H1 (cell line): ENCODE results near the gene RBM5. TPM values are rescaled to one million over a fixed set of nuclear protein-coding genes. Genes with fewer than 3 reads are reported as not detected.

Source experiments
- CTCF ChIA-PET: fragments of 300-600 bp; sonication (Branson Sonifier 250); formaldehyde crosslinking; loops from one replicate; lab custom pipeline; 2021; ENCODE audit not compliant: partially characterized antibody; lab: Charles Lee
- POLR2A ChIA-PET: fragments of 300-600 bp; sonication (Branson Sonifier 250); formaldehyde crosslinking; loops from one replicate; lab custom pipeline; 2021; ENCODE audit warnings: inconsistent platforms; ENCODE audit not compliant: partially characterized antibody; lab: Charles Lee
- DNase-seq, 2 experiments: peaks; one replicate each; pipeline versions ENCODE4 v3.0.0 to v3.0.0-alpha.2; 2010 to 2022; ENCODE audit warnings: low spot score in 2 of 2, low read depth in 1 of 2, mixed read lengths in 1 of 2
- FAIRE-seq: peaks from 2 replicates; lab custom pipeline; 2011; peaks lifted over from hg19 to GRCh38; lab: Jason Lieb, UNC
- H2AFZ ChIP-seq: 2 replicates; pipeline ENCODE4 v1.8.1; 2012; ENCODE audit warnings: low read length, inconsistent platforms
- H2AK5ac ChIP-seq: 2 replicates; pipeline ENCODE4 v1.6.1; 2013; ENCODE audit warnings: low read depth, low read length
- H2BK120ac ChIP-seq: replicated peaks from 2 replicates; pipeline ENCODE3; 2013; ENCODE audit warnings: low read depth, low read length, inconsistent platforms
- H2BK12ac ChIP-seq: 2 replicates; pipeline ENCODE4 v1.6.1; 2013; ENCODE audit warnings: low read depth, low read length
- H2BK15ac ChIP-seq: 2 replicates; pipeline ENCODE4 v1.6.1; 2013; ENCODE audit warnings: low read length
- H2BK20ac ChIP-seq: 2 replicates; pipeline ENCODE4 v1.6.1; 2013; ENCODE audit warnings: low read length
- H2BK5ac ChIP-seq: 2 replicates; pipeline ENCODE4 v1.6.1; 2013; ENCODE audit warnings: low read depth, low read length
- H3K14ac ChIP-seq: 2 replicates; pipeline ENCODE4 v1.6.1; 2013; ENCODE audit warnings: inconsistent platforms; ENCODE audit not compliant: insufficient read length
- H3K18ac ChIP-seq: 2 replicates; pipeline ENCODE4 v1.6.1; 2013; ENCODE audit warnings: low read length; ENCODE audit errors: extremely low read depth
- H3K23ac ChIP-seq: 2 replicates; pipeline ENCODE4 v1.6.1; 2013; ENCODE audit warnings: inconsistent platforms; ENCODE audit not compliant: insufficient read length
- H3K23me2 ChIP-seq: 2 replicates; pipeline ENCODE4 v1.6.1; 2013; ENCODE audit warnings: low read depth, low read length
- H3K27ac ChIP-seq: 2 replicates; pipeline ENCODE4 v1.6.1; 2011; ENCODE audit warnings: low read depth, low read length, inconsistent platforms
- H3K27me3 ChIP-seq, 4 experiments: replicated peaks in 1 of 4; 1 replicate in 1 of 4; 2 replicates in 3 of 4; pipeline versions ENCODE4 v1.6.1 to v1.8.1; 2011 to 2013; ENCODE audit warnings: low read length in 3 of 4, mild to moderate bottlenecking in 3 of 4, inconsistent platforms in 2 of 4, mixed read lengths in 2 of 4, moderate library complexity in 1 of 4; ENCODE audit not compliant: control insufficient read depth in 3 of 4, insufficient read depth in 3 of 4; ENCODE audit errors: extremely low read depth in 1 of 4
- H3K36me3 ChIP-seq, 4 experiments: 2 replicates each; pipeline versions ENCODE4 v1.6.1 to v1.8.1; 2011 to 2013; ENCODE audit warnings: mild to moderate bottlenecking in 4 of 4, low read length in 3 of 4, moderate library complexity in 2 of 4, control low read depth in 1 of 4, inconsistent platforms in 1 of 4; ENCODE audit not compliant: insufficient read depth in 4 of 4, control insufficient read depth in 2 of 4
- H3K4ac ChIP-seq: replicated peaks from 2 replicates; pipeline ENCODE3; 2013; ENCODE audit warnings: low read length, low read depth, mixed read lengths, inconsistent platforms; ENCODE audit not compliant: insufficient read length
- H3K4me1 ChIP-seq, 4 experiments: replicated peaks in 1 of 4; 1 replicate in 1 of 4; 2 replicates in 3 of 4; pipeline versions ENCODE4 v1.6.1 to v1.8.1; 2011 to 2013; ENCODE audit warnings: low read length in 3 of 4, inconsistent platforms in 2 of 4, mixed read lengths in 1 of 4; ENCODE audit not compliant: insufficient read depth in 4 of 4, control insufficient read depth in 3 of 4
- H3K4me2 ChIP-seq, 2 experiments: 2 replicates each; pipeline versions ENCODE4 v1.6.1 to v1.8.1; 2011 to 2013; ENCODE audit warnings: low read depth in 2 of 2, low read length in 2 of 2, control low read depth in 1 of 2, inconsistent platforms in 1 of 2, mild to moderate bottlenecking in 1 of 2; ENCODE audit not compliant: insufficient read depth in 1 of 2
- H3K4me3 ChIP-seq, 4 experiments: fragments of 200-600, 300-600 bp in 1 of 4; sonication (generic), shearing (Covaris generic), sonication (Bioruptor Twin) in 1 of 4; 2 replicates each; pipeline versions ENCODE4 v1.5.1 to v1.8.1; 2011 to 2016; ENCODE audit warnings: low read length in 4 of 4, low read depth in 3 of 4, control low read depth in 2 of 4, inconsistent platforms in 2 of 4, mild to moderate bottlenecking in 2 of 4, mixed read lengths in 1 of 4, moderate library complexity in 1 of 4; ENCODE audit not compliant: insufficient read depth in 2 of 4; ENCODE audit errors: extremely low read depth in 1 of 4
- H3K56ac ChIP-seq: replicated peaks from 2 replicates; pipeline ENCODE3; 2013; ENCODE audit warnings: low read depth, mild to moderate bottlenecking, mixed read lengths, low read length, inconsistent platforms; ENCODE audit not compliant: insufficient read length
- H3K79me1 ChIP-seq: 2 replicates; pipeline ENCODE4 v1.6.1; 2013; ENCODE audit warnings: low read depth, low read length, control low read depth
- H3K79me2 ChIP-seq, 2 experiments: 2 replicates each; pipeline versions ENCODE4 v1.6.1 to v1.8.1; 2012 to 2013; ENCODE audit warnings: low read length in 2 of 2, mild to moderate bottlenecking in 2 of 2, inconsistent platforms in 1 of 2; ENCODE audit not compliant: insufficient read depth in 2 of 2, control insufficient read depth in 1 of 2
- H3K9ac ChIP-seq, 4 experiments: replicated peaks in 1 of 4; 1 replicate in 1 of 4; 2 replicates in 3 of 4; pipeline versions ENCODE4 v1.6.1 to v1.8.1; 2011 to 2013; ENCODE audit warnings: low read depth in 3 of 4, low read length in 3 of 4, control low read depth in 2 of 4, mild to moderate bottlenecking in 2 of 4, moderate library complexity in 2 of 4, inconsistent platforms in 1 of 4; ENCODE audit errors: extremely low read depth in 1 of 4
- H3K9me3 ChIP-seq, 2 experiments: 2 replicates each; pipeline versions ENCODE4 v1.6.1 to v1.8.1; 2012 to 2013; ENCODE audit warnings: mild to moderate bottlenecking in 2 of 2, moderate library complexity in 2 of 2, control low read depth in 1 of 2, inconsistent platforms in 1 of 2, low read depth in 1 of 2, low read length in 1 of 2, mixed read lengths in 1 of 2; ENCODE audit not compliant: insufficient read depth in 2 of 2
- H4K20me1 ChIP-seq, 2 experiments: replicated peaks in 1 of 2; 2 replicates each; pipeline versions ENCODE3 to v1.8.1; 2011 to 2013; ENCODE audit warnings: inconsistent platforms in 2 of 2, low read length in 2 of 2, mild to moderate bottlenecking in 1 of 2; ENCODE audit not compliant: insufficient read depth in 2 of 2, control insufficient read depth in 1 of 2
- H4K5ac ChIP-seq: 2 replicates; pipeline ENCODE4 v1.6.1; 2013; ENCODE audit warnings: low read length, low read depth, mixed read lengths, inconsistent platforms; ENCODE audit not compliant: insufficient read length
- H4K8ac ChIP-seq: 2 replicates; pipeline ENCODE4 v1.8.0; 2013; ENCODE audit warnings: mild to moderate bottlenecking, moderate library complexity, low read length, inconsistent platforms; ENCODE audit not compliant: insufficient read depth; ENCODE audit errors: extremely low read depth
- H4K91ac ChIP-seq: replicated peaks from 2 replicates; pipeline ENCODE3; 2013; ENCODE audit warnings: low read length, mixed read lengths, inconsistent platforms; ENCODE audit not compliant: insufficient read length
- ASH2L ChIP-seq: fragments of 200-600, 300-600 bp; sonication (generic); IDR thresholded peaks from one replicate; pipeline ENCODE4 v1.7.1; 2017; ENCODE audit warnings: low read length
- BRCA1 ChIP-seq: IDR thresholded peaks from 2 replicates; pipeline ENCODE4 v1.6.1; 2012; ENCODE audit warnings: low read depth, low read length, improper control_type of control experiment
- CBX8 ChIP-seq: fragments of 300-800, 300-1000 bp; sonication (generic); IDR thresholded peaks from 2 replicates; pipeline ENCODE4 v1.7.1; 2016; ENCODE audit warnings: low read depth, low read length, borderline replicate concordance
- CHD2 ChIP-seq: IDR thresholded peaks from 2 replicates; pipeline ENCODE4 v1.6.1; 2012; ENCODE audit warnings: low read length, improper control_type of control experiment
- KDM4A ChIP-seq: IDR thresholded peaks from one replicate; pipeline ENCODE4 v1.7.1; 2012; ENCODE audit warnings: low read depth, mild to moderate bottlenecking, moderate library complexity, low read length, inconsistent platforms; ENCODE audit not compliant: severe bottlenecking
- KDM5A ChIP-seq: fragments of 200-600 bp; IDR thresholded peaks from 2 replicates; pipeline ENCODE4 v1.7.1; 2012; ENCODE audit warnings: mild to moderate bottlenecking, low read length, inconsistent platforms, mixed read lengths
- RBBP5 ChIP-seq: IDR thresholded peaks from 2 replicates; pipeline ENCODE4 v1.7.1; 2012; ENCODE audit warnings: low read depth, mild to moderate bottlenecking, inconsistent platforms, low read length, moderate library complexity, borderline replicate concordance
- TAF7 ChIP-seq: optimal IDR thresholded peaks from 2 replicates; pipeline ENCODE3; 2011; ENCODE audit warnings: low read depth, mild to moderate bottlenecking, inconsistent platforms, low read length, moderate library complexity, borderline replicate concordance
- ZNF274 ChIP-seq: IDR thresholded peaks from 2 replicates; pipeline ENCODE4 v1.7.0; 2012; ENCODE audit warnings: low read length, borderline replicate concordance; ENCODE audit errors: extremely low read depth
- WGBS, 2 experiments: shearing (Covaris generic) in 1 of 2; methylation state at CpG; one replicate each; pipeline versions ENCODE4 v1.1.6 to v1.1.7; 2013 to 2015; ENCODE audit warnings: low lambda C conversion rate in 2 of 2, mixed read lengths in 2 of 2, inconsistent platforms in 1 of 2, low coverage in 1 of 2, missing lambda C conversion rate in 1 of 2; ENCODE audit not compliant: insufficient replicate concordance in 2 of 2, insufficient coverage in 1 of 2, insufficient read length in 1 of 2; ENCODE audit errors: extremely low coverage in 1 of 2, missing lambda C conversion rate in 1 of 2; 5-methylcytosine and 5-hydroxymethylcytosine counted together
- polyA plus RNA-seq, 7 experiments: library from polyadenylated mRNA; depleted of rRNA in 3 of 7; stranded (reverse) in 5 of 7; unstranded in 2 of 7; fragments of >200 nt in 5 of 7; fragments of 200-250 nt in 2 of 7; gene quantifications; 1 replicate in 5 of 7; 2 replicates in 1 of 7; 4 replicates in 1 of 7; pipeline versions ENCODE4 v1.2.1 to v1.2.3, GENCODE V29; 2011 to 2013; ENCODE audit warnings: missing spikeins in 2 of 7, mixed read lengths in 2 of 7
- total RNA-seq: library from RNA; stranded (reverse); fragmentation: NEBNext Ultra II Directional; extraction: Animal tissue kit (Norgen Biotek cat#: 25700); gene quantifications from 2 replicates; pipeline ENCODE4 v1.2.1, GENCODE V29; 2021
- TF ChIP-seq, protein P1 (sequence below): IDR thresholded peaks from 2 replicates; pipeline ENCODE4 v1.6.1; 2012; ENCODE audit warnings: inconsistent platforms

RBM5 gene
- total and polyA plus RNA-seq, 2 of the 8 experiments (the other 6 are each of a cell fraction or from before 2014, with no cell fraction given) = 82.7 to 144 TPM

- no peaks in the 10 kb centered on the region for H3K27me3 ChIP-seq
- 0 out of 7 replicates have a peak overlapping the region, but pooled peaks of 1 of the 4 experiments have one; percentile 6 for H3K9ac ChIP-seq
- no peak overlapping the region for H3K23ac ChIP-seq
- TF ChIP-seq BRCA1 (no peak), ASH2L (no peak), RBBP5 (no peak), ZNF274 (no peak), TAF7 (no peak), CHD2 (no peak), KDM4A (no peak), CBX8 (no peak), KDM5A (no peak)
- TF ChIP-seq, protein P1, sequence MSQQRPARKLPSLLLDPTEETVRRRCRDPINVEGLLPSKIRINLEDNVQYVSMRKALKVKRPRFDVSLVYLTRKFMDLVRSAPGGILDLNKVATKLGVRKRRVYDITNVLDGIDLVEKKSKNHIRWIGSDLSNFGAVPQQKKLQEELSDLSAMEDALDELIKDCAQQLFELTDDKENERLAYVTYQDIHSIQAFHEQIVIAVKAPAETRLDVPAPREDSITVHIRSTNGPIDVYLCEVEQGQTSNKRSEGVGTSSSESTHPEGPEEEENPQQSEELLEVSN = no peak
These were observed 73.5 kb downstream of the RBM5 start for GRCh38 chr3:50162034-50162883.

More at GRCh38 chr3:50162034-50162883, 73.5 kb downstream of the RBM5 start:
- H2BK15ac ChIP-seq = no peak overlapping the region
- no peak overlapping the region for H3K4me2 ChIP-seq
- H4K8ac ChIP-seq = no peak overlapping the region
- H2BK12ac ChIP-seq = no peak overlapping the region
- no peak for DNase-seq
- FAIRE-seq = no peak
- H3K4me1 ChIP-seq = peaks cover 0 to 43% (median 27%) of the 10 kb centered on the region in 4 experiments; a peak in 6 of 7 replicates
- no peak overlapping the region for H2AK5ac ChIP-seq
- H2BK120ac ChIP-seq = no peak overlapping the region
- WGBS, 2 experiments = 87% methylated on average over 3 of the region's 5 CpGs; no CpG with 5 or more reads in 1 of the 2 experiments
- no peak overlapping the region for H3K4me3 ChIP-seq
- H3K9me3 ChIP-seq = no peaks in the 10 kb centered on the region
- no peak overlapping the region for H4K5ac ChIP-seq
- H4K20me1 ChIP-seq = peaks cover 6 to 22% of the 10 kb centered on the region in 2 experiments
- POLR2A ChIA-PET = no interaction called here
- CTCF ChIA-PET = interaction anchor here (1.0 to 25.0 kb wide), 8 partner anchors 10 to 84 kb away, joined by 3 to 299 read pairs (median 4); partner anchors contain the start of gene GNAT1
- H2BK20ac ChIP-seq = no peak overlapping the region
- no peak overlapping the region for H3K14ac ChIP-seq
- H3K36me3 ChIP-seq = peaks cover 7 to 20% (median 15%) of the 10 kb centered on the region in 4 experiments; a peak in 5 of 8 replicates
- no peak overlapping the region; the same call in 1 of the 2 replicates for H2BK5ac ChIP-seq
- H3K56ac ChIP-seq = no peak overlapping the region
- H3K79me2 ChIP-seq = peaks cover 0 to 32% of the 10 kb centered on the region in 2 experiments; a peak in 3 of 4 replicates
- peaks cover 26% of the 10 kb centered on the region for H3K79me1 ChIP-seq
- no peak overlapping the region for H4K91ac ChIP-seq
- no peak overlapping the region for H3K27ac ChIP-seq
- no peak overlapping the region for H2AFZ ChIP-seq
- no peaks in the 10 kb centered on the region; the same call in 1 of the 2 replicates for H3K23me2 ChIP-seq
- no peak overlapping the region for H3K18ac ChIP-seq
- H3K4ac ChIP-seq = no peak overlapping the region
